BLaER1 treated with 17β-estradiol and CSF1 and Interleukin-3, amounts not matched to agents 10 nM and 100 nM (cell line): ENCODE measurements around the gene WDR17.
A peak's percentile ranks its signal among the peaks of the same experiment; 100 is the strongest.

ENCODE experiments used
- H3K27ac ChIP-seq, 11 experiments: shearing (Covaris generic); formaldehyde crosslinking; 2 replicates each; pipeline ENCODE4 v1.8.1; 2022
- H3K27me3 ChIP-seq, 11 experiments: shearing (Covaris generic); formaldehyde crosslinking; 2 replicates each; pipeline ENCODE4 v1.8.1; 2022
- H3K36me3 ChIP-seq, 11 experiments: shearing (Covaris generic); formaldehyde crosslinking; 2 replicates each; pipeline ENCODE4 v1.8.1; 2022
- H3K4me1 ChIP-seq, 10 experiments: shearing (Covaris generic); formaldehyde crosslinking; 2 replicates each; pipeline ENCODE4 v1.8.1; 2022
- H3K4me2 ChIP-seq, 11 experiments: shearing (Covaris generic); formaldehyde crosslinking; 2 replicates each; pipeline ENCODE4 v1.8.1; 2022
- H3K4me3 ChIP-seq, 10 experiments: shearing (Covaris generic); formaldehyde crosslinking; 2 replicates each; pipeline ENCODE4 v1.8.1; 2022
- H3K9ac ChIP-seq, 11 experiments: shearing (Covaris generic); formaldehyde crosslinking; 2 replicates each; pipeline ENCODE4 v1.8.1; 2022
- H3K9me3 ChIP-seq, 11 experiments: shearing (Covaris generic); formaldehyde crosslinking; replicated peaks in 1 of 11; 2 replicates each; pipeline ENCODE4 v1.8.1; 2022
- H4K20me1 ChIP-seq, 11 experiments: shearing (Covaris generic); formaldehyde crosslinking; 2 replicates each; pipeline ENCODE4 v1.8.1; 2022
- Cebpa-rat ChIP-seq, 11 experiments: shearing (Covaris generic); IDR thresholded peaks; 2 replicates each; pipeline ENCODE4 v1.8.1; 2022

WDR17 gene

DNA sequence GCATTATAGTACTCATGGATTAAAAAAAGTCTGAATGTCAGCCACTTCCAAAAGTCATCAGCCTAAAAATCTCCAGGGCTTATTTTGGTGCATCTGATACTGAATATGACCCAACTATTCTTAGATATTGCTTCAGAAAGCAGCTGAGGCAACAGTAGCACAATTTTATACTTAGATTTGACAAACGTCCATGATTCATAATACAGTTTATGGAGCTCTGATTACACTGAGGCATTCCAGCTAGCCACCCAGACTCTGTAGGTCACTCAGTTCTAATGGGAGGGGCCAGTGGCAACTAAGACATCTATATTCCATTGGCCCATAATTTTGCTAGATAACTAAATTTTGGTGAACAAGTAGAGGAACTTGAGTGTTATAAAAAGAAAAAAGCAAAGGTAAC is 119.4 kb downstream of the WDR17 start:
- H3K27ac ChIP-seq, result no peak overlapping the region
- H4K20me1 ChIP-seq, result no peaks in the 10 kb centered on the region
- no peak overlapping the region for H3K4me3 ChIP-seq
- peaks cover 0 to 26% (median 13%) of the 10 kb centered on the region in 10 experiments; a peak in 13 of 20 replicates for H3K4me1 ChIP-seq
- no peaks in the 10 kb centered on the region for H3K27me3 ChIP-seq
- no peak overlapping the region for H3K4me2 ChIP-seq
- TF ChIP-seq Cebpa-rat (IDR thresholded peaks at IDR 0.05), result no peak
- no peaks in the 10 kb centered on the region for H3K36me3 ChIP-seq
- no peak overlapping the region for H3K9ac ChIP-seq
- no peaks in the 10 kb centered on the region for H3K9me3 ChIP-seq

DNA sequence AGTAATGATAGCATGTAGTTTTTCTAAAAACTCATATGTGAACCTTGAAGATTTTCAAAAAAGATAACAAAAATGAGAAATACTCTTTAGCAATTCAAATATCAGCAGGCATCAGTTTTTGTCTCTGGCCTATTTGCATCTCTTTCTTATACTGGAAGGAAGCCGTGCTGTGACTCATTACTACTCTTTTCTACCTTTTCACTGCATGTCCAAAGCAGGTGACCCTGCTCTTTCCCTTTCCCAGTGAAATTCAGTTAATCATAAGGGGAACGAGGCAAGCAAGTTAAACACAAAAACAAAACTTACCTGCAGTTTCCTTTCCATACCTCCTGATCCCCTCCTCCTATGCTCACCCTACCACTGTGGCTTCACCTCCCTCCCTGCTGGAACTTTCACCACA is 120.4 kb downstream of the WDR17 start:
- Histone ChIP-seq H3K4me3 (no peak overlapping the region), H3K9me3 (no peaks in the 10 kb centered on the region), H4K20me1 (no peaks in the 10 kb centered on the region), H3K9ac (no peak overlapping the region), H3K4me2 (no peak overlapping the region), H3K4me1 (peaks cover 0 to 26% (median 13%) of the 10 kb centered on the region in 10 experiments; a peak in 13 of 20 replicates), H3K36me3 (no peaks in the 10 kb centered on the region), H3K27ac (no peak overlapping the region), H3K27me3 (no peaks in the 10 kb centered on the region)
- TF ChIP-seq Cebpa-rat (IDR thresholded peaks at IDR 0.05), result no peak

DNA sequence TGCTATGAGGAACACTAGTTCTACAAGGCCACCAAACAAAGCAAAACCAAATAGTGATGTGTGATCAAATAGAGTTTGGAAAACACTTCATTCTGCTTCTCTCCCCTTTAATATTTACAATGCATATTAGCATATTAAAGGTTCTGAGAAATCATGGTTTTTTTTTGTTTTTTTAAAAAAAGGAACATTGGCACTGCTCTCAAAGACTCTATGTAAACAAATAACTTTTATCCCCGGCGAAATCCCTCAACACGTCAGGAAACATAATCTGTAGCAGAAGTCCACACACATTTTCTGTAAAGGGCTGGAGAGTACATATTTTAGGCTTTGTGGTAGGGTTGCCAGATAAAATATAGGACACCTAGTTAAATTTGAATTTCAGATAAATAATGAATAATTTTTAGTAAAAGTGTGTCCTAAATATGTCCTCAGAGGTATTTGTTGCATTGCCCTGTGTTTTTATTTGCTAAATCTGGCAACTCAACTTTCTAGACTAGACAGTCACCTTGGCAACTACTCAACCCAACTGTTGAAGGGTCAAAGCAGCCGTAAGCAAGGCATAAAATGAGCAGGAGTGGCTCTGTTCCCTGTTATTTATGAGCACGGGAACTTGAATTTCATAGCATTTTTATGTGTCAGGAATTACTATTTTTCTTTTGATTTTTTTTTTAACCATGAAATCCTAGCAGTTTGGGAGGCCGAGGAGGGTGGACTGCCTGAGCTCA is 121.2 kb downstream of the WDR17 start:
- no peaks in the 10 kb centered on the region for H4K20me1 ChIP-seq
- H3K9ac ChIP-seq, result no peak overlapping the region
- no peak overlapping the region for H3K27ac ChIP-seq
- H3K9me3 ChIP-seq, result no peaks in the 10 kb centered on the region
- no peak for TF ChIP-seq Cebpa-rat (IDR thresholded peaks at IDR 0.05)
- H3K27me3 ChIP-seq, result no peaks in the 10 kb centered on the region
- H3K4me1 ChIP-seq, result peaks cover 0 to 26% (median 13%) of the 10 kb centered on the region in 10 experiments; a peak in 13 of 20 replicates
- no peaks in the 10 kb centered on the region for H3K36me3 ChIP-seq
- H3K4me2 ChIP-seq, result no peak overlapping the region
- no peak overlapping the region for H3K4me3 ChIP-seq

DNA sequence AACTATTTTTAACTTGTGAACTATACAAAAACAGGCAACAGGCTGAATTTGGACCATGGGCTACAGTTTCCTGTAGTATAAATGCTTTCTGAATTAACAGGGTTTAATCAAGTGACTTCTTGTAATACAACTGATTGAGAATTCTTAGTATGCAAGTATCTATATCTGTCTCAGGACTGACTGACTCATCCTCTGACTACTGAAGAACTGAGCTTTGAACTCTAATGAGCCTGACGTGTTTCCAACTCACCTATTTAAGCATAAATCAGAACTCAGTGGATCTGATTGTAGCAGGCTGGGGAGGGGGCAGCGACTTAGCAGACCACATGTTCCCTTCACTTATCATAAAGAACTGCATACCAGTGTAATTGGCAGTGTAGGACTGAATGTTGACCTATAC is 122.0 kb downstream of the WDR17 start:
- Histone ChIP-seq H3K27me3 (no peaks in the 10 kb centered on the region), H3K27ac (peak overlapping the region in 1 of 11 experiments; percentile 11; a peak in 2 of 22 replicates), H3K9ac (no peak overlapping the region), H3K4me2 (peak overlapping the region in 4 of 11 experiments; percentile 15 to 41 (median 24); a peak in 5 of 22 replicates), H3K9me3 (no peaks in the 10 kb centered on the region), H3K4me1 (peaks cover 0 to 26% (median 13%) of the 10 kb centered on the region in 10 experiments; a peak in 13 of 20 replicates), H3K36me3 (no peaks in the 10 kb centered on the region), H4K20me1 (no peaks in the 10 kb centered on the region), H3K4me3 (no peak overlapping the region)
- TF ChIP-seq Cebpa-rat (IDR thresholded peaks at IDR 0.05), result no peak

DNA sequence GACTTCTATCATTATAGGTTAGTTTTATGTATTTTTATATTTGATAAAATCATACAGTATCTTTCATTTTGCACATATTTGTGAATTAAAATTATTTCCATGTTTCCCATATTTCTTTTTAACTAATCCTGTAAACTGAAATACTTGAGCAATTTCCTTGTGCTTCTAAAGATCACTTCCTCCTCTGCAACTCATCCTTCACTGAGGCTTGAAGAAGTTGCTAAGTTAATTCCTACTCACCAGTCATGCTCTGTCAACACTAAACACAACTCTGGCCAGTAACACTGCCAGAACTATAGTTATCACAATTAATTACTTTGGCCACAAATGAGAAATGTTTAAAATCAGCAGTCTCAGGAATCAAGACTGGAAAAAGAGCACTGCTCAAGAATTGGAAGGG is 123.0 kb downstream of the WDR17 start:
- TF ChIP-seq Cebpa-rat (IDR thresholded peaks at IDR 0.05), result no peak
- Histone ChIP-seq H3K4me2 (peak overlapping the region in 8 of 11 experiments; percentile 2 to 53 (median 22); a peak in 12 of 22 replicates), H3K9ac (no peak overlapping the region), H3K9me3 (no peaks in the 10 kb centered on the region), H4K20me1 (no peaks in the 10 kb centered on the region), H3K27ac (peak overlapping the region in 2 of 11 experiments; percentile 0 to 50; a peak in 3 of 22 replicates), H3K4me3 (no peak overlapping the region), H3K36me3 (no peaks in the 10 kb centered on the region), H3K4me1 (peaks cover 0 to 21% (median 12%) of the 10 kb centered on the region in 10 experiments; a peak in 13 of 20 replicates), H3K27me3 (no peaks in the 10 kb centered on the region)

DNA sequence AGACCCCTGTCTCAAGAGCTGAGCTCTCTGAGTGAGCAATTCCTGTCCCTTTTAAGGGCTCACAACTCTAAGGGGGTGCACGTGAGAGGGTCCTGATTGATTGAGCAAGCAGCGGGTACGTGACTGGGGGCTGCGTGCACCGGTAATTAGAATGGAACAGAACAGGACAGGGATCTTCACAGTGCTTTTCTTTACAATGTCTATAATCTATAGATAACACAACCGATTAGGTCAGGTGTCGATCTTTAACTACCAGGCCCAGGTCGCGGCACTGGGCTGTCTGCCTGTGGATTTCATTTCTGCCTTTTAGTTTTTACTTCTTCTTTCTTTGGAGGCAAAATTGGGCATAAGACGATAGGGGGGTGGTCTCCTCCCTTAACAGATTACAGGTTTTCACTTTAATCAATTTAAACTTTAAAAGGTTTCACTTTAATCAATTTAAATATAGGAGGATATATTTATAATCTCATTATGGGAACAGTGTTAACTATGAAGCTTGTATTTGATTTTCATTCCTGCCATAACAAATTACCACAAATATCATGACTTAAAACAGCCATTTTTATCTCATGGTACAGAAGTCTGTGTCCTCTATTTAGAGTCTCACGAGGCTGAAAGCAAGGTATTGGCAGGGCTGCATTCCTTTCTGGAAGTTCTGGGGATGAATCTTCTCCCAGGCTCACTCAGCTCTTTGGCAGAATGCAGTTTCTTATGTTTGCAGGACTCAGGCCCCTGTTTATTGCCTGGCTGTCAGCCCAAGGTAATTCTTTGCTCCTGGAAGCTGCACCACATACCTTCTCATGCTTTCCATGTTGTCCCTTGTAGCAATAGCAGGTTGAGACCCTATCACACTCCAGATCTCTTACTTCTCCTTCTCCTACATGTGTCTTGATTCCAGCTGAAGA is 124.5 kb downstream of the WDR17 start:
- Histone ChIP-seq H3K36me3 (no peaks in the 10 kb centered on the region), H3K27ac (no peak overlapping the region), H3K9ac (no peak overlapping the region), H3K4me3 (no peak overlapping the region), H3K4me2 (no peak overlapping the region), H3K27me3 (no peaks in the 10 kb centered on the region), H3K4me1 (peaks cover 0 to 27% (median 16%) of the 10 kb centered on the region in 10 experiments; a peak in 17 of 20 replicates), H3K9me3 (no peaks in the 10 kb centered on the region), H4K20me1 (no peaks in the 10 kb centered on the region)
- TF ChIP-seq Cebpa-rat (IDR thresholded peaks at IDR 0.05), result no peak

DNA sequence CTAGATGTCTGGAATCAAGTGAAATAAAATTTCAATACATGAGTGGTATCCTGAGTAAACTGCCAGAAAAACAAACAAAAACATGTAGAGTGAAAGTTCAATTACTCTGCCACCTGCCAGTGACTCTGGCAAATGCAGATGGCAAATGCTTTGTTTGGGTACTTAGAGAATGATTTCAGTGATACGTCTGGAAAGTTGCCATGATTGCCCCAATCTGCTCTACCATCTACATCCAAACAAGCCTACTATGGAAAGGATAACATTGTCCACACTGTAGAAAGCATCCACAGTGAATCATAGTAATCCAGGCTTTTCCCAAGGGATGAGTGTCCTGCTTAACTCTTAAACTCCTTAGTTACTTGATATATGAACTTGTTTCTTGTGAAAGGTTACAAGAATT is 126.3 kb downstream of the WDR17 start:
- Histone ChIP-seq H4K20me1 (no peaks in the 10 kb centered on the region), H3K27ac (no peak overlapping the region), H3K9me3 (no peaks in the 10 kb centered on the region), H3K27me3 (no peaks in the 10 kb centered on the region), H3K9ac (no peak overlapping the region), H3K4me2 (no peak overlapping the region), H3K4me3 (no peak overlapping the region), H3K4me1 (peaks cover 8 to 35% (median 22%) of the 10 kb centered on the region in 10 experiments), H3K36me3 (no peaks in the 10 kb centered on the region)
- no peak for TF ChIP-seq Cebpa-rat (IDR thresholded peaks at IDR 0.05)

DNA sequence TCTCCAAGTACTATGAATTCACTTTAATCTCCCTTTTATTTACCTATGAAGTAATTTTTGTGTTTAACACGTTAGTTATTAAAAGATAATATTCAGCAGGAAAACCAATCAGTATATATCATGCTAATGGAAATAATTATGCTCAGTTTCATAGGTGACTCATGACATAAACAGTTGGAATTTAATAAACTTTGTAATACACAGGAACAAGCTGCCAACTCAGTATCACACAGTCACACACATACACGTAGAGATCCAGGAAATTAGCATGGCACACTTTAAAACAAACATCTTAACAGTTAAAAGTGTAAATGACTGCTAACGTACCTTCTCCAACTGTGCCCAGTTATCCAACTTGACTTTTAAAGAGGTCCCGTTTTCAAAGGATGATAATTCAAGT is 127.5 kb downstream of the WDR17 start:
- Histone ChIP-seq H3K4me3 (no peak overlapping the region), H3K9me3 (no peaks in the 10 kb centered on the region), H3K4me2 (no peak overlapping the region), H3K9ac (no peak overlapping the region), H3K27ac (no peak overlapping the region), H4K20me1 (no peaks in the 10 kb centered on the region), H3K27me3 (no peaks in the 10 kb centered on the region), H3K36me3 (no peaks in the 10 kb centered on the region), H3K4me1 (peaks cover 8 to 24% (median 18%) of the 10 kb centered on the region in 10 experiments)
- no peak for TF ChIP-seq Cebpa-rat (IDR thresholded peaks at IDR 0.05)

DNA sequence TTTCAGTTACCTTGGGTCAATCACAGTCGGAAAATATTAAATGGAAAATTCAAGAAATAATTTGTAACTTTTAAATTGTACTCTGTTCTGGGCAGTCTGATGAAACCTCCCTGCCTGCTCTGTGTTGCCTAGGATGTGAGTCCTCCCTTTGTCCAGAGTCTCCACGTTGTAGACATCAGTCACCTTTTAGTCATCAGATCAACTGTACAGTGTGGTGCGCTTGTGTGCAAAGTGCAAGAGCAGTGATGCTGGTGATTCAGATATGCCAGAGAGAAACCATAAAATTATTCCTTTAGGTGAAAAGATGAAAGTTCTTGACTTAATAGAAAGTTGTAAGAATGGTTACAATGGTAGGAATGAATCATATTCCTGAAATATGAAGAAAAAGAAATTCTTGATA is 128.3 kb downstream of the WDR17 start:
- Histone ChIP-seq H3K9ac (no peak overlapping the region), H3K4me1 (peaks cover 2 to 17% (median 15%) of the 10 kb centered on the region in 10 experiments), H3K27ac (no peak overlapping the region), H3K4me3 (no peak overlapping the region), H3K36me3 (no peaks in the 10 kb centered on the region), H4K20me1 (no peaks in the 10 kb centered on the region), H3K4me2 (no peak overlapping the region), H3K27me3 (no peaks in the 10 kb centered on the region), H3K9me3 (no peaks in the 10 kb centered on the region)
- no peak for TF ChIP-seq Cebpa-rat (IDR thresholded peaks at IDR 0.05)
